ENCODE measurements around the gene COLEC12.

- TF ChIP-seq CTCF (IDR thresholded peaks at IDR 0.05; ENCODE audit: poor library complexity) (no peak), EZH2 (IDR thresholded peaks at IDR 0.05; ENCODE audit: borderline replicate concordance) (no peak), EZH2phosphoT487 (IDR thresholded peaks at IDR 0.05; ENCODE audit: low read depth, severe bottlenecking, unreplicated experiment) (no peak)
Observed at GRCh38 chr18:321865-322467, 178.5 kb downstream of the COLEC12 start.
